Muscle of leg (tissue), 11 donors: ENCODE results near the gene OR12D3. TPM values are rescaled to one million over a fixed set of nuclear protein-coding genes. Genes with fewer than 3 reads are reported as not detected.
"Not testable (repeated sequence)": the region's sequence is repeated elsewhere in the genome, so short reads cannot be mapped to it uniquely, and the experiment has no call there.

Experiments used
- DNase-seq: peaks from one replicate; pipeline ENCODE4 v3.0.0; 2013
- H3K27ac ChIP-seq: one replicate; pipeline ENCODE4 v1.5.1; 2013; ENCODE audit warnings: mild to moderate bottlenecking, low read length, control low read depth
- H3K27me3 ChIP-seq: one replicate; pipeline ENCODE4 v1.6.1; 2013; ENCODE audit warnings: low read length; ENCODE audit not compliant: control insufficient read depth, insufficient read depth
- H3K36me3 ChIP-seq: one replicate; pipeline ENCODE4 v1.6.1; 2013; ENCODE audit warnings: low read length; ENCODE audit not compliant: control insufficient read depth, insufficient read depth
- H3K4me1 ChIP-seq: one replicate; pipeline ENCODE4 v1.6.1; 2013; ENCODE audit warnings: low read length; ENCODE audit not compliant: control insufficient read depth, insufficient read depth
- H3K4me3 ChIP-seq: one replicate; pipeline ENCODE4 v1.5.1; 2013; ENCODE audit warnings: low read length, control low read depth
- H3K9me3 ChIP-seq: replicated peaks from 2 replicates; pipeline ENCODE4 v1.6.1; 2013; ENCODE audit warnings: low read depth, low read length; ENCODE audit not compliant: control insufficient read depth
- WGBS: methylation state at CpG from one replicate; pipeline ENCODE4 v1.1.5; 2013; ENCODE audit warnings: missing lambda C conversion rate; ENCODE audit not compliant: insufficient coverage; 5-methylcytosine and 5-hydroxymethylcytosine counted together
- polyA plus RNA-seq, 8 donors: library from polyadenylated mRNA; unstranded; fragments of 120-200 nt; gene quantifications; one replicate each; pipeline versions ENCODE4 v1.2.1 to v1.2.3, GENCODE V29; 2013; ENCODE audit warnings: inconsistent platforms in 1 of 8, low replicate concordance in 1 of 8; ENCODE audit not compliant: insufficient read length in 8 of 8, insufficient read depth in 1 of 8
- total RNA-seq: library from RNA; stranded (reverse); fragments of 120-200 nt; gene quantifications from one replicate; pipeline ENCODE4 v1.2.4, GENCODE V29; 2013

Gene OR12D3
- total and polyA plus RNA-seq, 9 donors: not detected

- no peak overlapping the region for H3K27ac ChIP-seq
- no peaks in the 10 kb centered on the region for H3K36me3 ChIP-seq
- no CpG with 5 or more reads among the region's 1 CpG for WGBS
- DNase-seq: no peak
- H3K9me3 ChIP-seq: no peaks in the 10 kb centered on the region
- no peak overlapping the region for H3K4me3 ChIP-seq
- H3K4me1 ChIP-seq: no peaks in the 10 kb centered on the region
- H3K27me3 ChIP-seq: no peaks in the 10 kb centered on the region
Measured at GRCh38 chr6:29355603-29356002, 19.5 kb downstream of the OR12D3 start.

- Histone ChIP-seq H3K27me3 (no peaks in the 10 kb centered on the region), H3K4me3 (no peak overlapping the region), H3K36me3 (no peaks in the 10 kb centered on the region), H3K4me1 (no peaks in the 10 kb centered on the region), H3K27ac (no peak overlapping the region), H3K9me3 (no peaks in the 10 kb centered on the region)
- no peak for DNase-seq
Measured at GRCh38 chr6:29354980-29355379, 20.1 kb downstream of the OR12D3 start.

GRCh38 chr6:29349348-29349747 lies 25.7 kb downstream of the OR12D3 start:
- not testable (repeated sequence) for H3K36me3 ChIP-seq, H3K27ac ChIP-seq, H3K4me3 ChIP-seq, DNase-seq, H3K9me3 ChIP-seq, H3K4me1 ChIP-seq, H3K27me3 ChIP-seq
- no CpG with 5 or more reads among the region's 3 CpGs for WGBS

- no peak for DNase-seq
- Histone ChIP-seq H3K27ac (no peak overlapping the region), H3K27me3 (no peaks in the 10 kb centered on the region), H3K4me1 (no peaks in the 10 kb centered on the region), H3K4me3 (no peak overlapping the region), H3K36me3 (no peaks in the 10 kb centered on the region), H3K9me3 (no peaks in the 10 kb centered on the region)
- no CpG with 5 or more reads among the region's 3 CpGs for WGBS
Measured at GRCh38 chr6:29345380-29345779, 29.7 kb downstream of the OR12D3 start.

- Histone ChIP-seq H3K4me3 (no peak overlapping the region), H3K27me3 (no peaks in the 10 kb centered on the region), H3K27ac (no peak overlapping the region), H3K4me1 (no peaks in the 10 kb centered on the region), H3K36me3 (no peaks in the 10 kb centered on the region), H3K9me3 (no peaks in the 10 kb centered on the region)
- WGBS: no CpG with 5 or more reads among the region's 2 CpGs
- no peak for DNase-seq
Measured at GRCh38 chr6:29336269-29336668, 38.8 kb downstream of the OR12D3 start.

- Histone ChIP-seq H3K27me3 (no peaks in the 10 kb centered on the region), H3K4me3 (no peak overlapping the region), H3K36me3 (no peaks in the 10 kb centered on the region), H3K27ac (no peak overlapping the region), H3K9me3 (no peaks in the 10 kb centered on the region), H3K4me1 (no peaks in the 10 kb centered on the region)
- DNase-seq: no peak
Measured at GRCh38 chr6:29332676-29333075, 42.4 kb downstream of the OR12D3 start.

GRCh38 chr6:29325777-29326176 lies 49.3 kb downstream of the OR12D3 start:
- no peak overlapping the region for H3K27ac ChIP-seq
- H3K4me1 ChIP-seq: no peaks in the 10 kb centered on the region
- WGBS: no CpG with 5 or more reads among the region's 4 CpGs
- H3K9me3 ChIP-seq: no peaks in the 10 kb centered on the region
- H3K4me3 ChIP-seq: no peak overlapping the region
- H3K27me3 ChIP-seq: no peaks in the 10 kb centered on the region
- no peak for DNase-seq
- H3K36me3 ChIP-seq: no peaks in the 10 kb centered on the region

Other genes starting within 250 kb of the OR12D3 start
- not detected for gene OR2J2, start 204.4 kb downstream of the OR12D3 start, total RNA-seq
- not detected for gene OR2J2, start 204.4 kb downstream of the OR12D3 start, polyA plus RNA-seq
- not detected for gene OR14J1, start 73.6 kb downstream of the OR12D3 start, total RNA-seq
- under 1 TPM in 6 of 8 donors, not detected in 2; 0.02 to 0.12 (median 0.05) TPM for gene OR14J1, start 73.6 kb downstream of the OR12D3 start, polyA plus RNA-seq
- not detected for gene OR5V1, start 6.4 kb downstream of the OR12D3 start, total RNA-seq
- gene OR5V1, start 6.4 kb downstream of the OR12D3 start, polyA plus RNA-seq: not detected
- gene OR12D2, start 20.3 kb upstream of the OR12D3 start, total RNA-seq: not detected
- gene OR12D2, start 20.3 kb upstream of the OR12D3 start, polyA plus RNA-seq: not detected
- gene OR12D1, start 39.6 kb upstream of the OR12D3 start, total RNA-seq: not detected
- gene OR12D1, start 39.6 kb upstream of the OR12D3 start, polyA plus RNA-seq: not detected
- not detected for gene OR10C1, start 64.0 kb upstream of the OR12D3 start, total RNA-seq
- not detected for gene OR10C1, start 64.0 kb upstream of the OR12D3 start, polyA plus RNA-seq
- gene OR11A1, start 81.8 kb upstream of the OR12D3 start, total RNA-seq: not detected
- not detected for gene OR11A1, start 81.8 kb upstream of the OR12D3 start, polyA plus RNA-seq
- gene OR2H1, start 81.9 kb upstream of the OR12D3 start, total RNA-seq: not detected
- under 1 TPM in 1 of 8 donors, not detected in 7; 0.14 TPM for gene OR2H1, start 81.9 kb upstream of the OR12D3 start, polyA plus RNA-seq
- not detected for gene MAS1L, start 112.7 kb upstream of the OR12D3 start, total RNA-seq
- gene MAS1L, start 112.7 kb upstream of the OR12D3 start, polyA plus RNA-seq: not detected
- 0.31 TPM for gene UBD, start 184.4 kb upstream of the OR12D3 start, total RNA-seq
- 1 to 10 TPM in 1 of 8 donors, under 1 TPM in 6, not detected in 1; 0.15 to 1.6 (median 0.32) TPM for gene UBD, start 184.4 kb upstream of the OR12D3 start, polyA plus RNA-seq
- gene OR2H2, start 209.8 kb upstream of the OR12D3 start, total RNA-seq: not detected
- gene OR2H2, start 209.8 kb upstream of the OR12D3 start, polyA plus RNA-seq: under 1 TPM; 0.04 to 0.32 (median 0.15) TPM